Testis (tissue), 2 donors: ENCODE data around the gene CTTNBP2.

Experiments
- POLR2A ChIP-seq: fragments of 450-650 bp; IDR thresholded peaks from one replicate; pipeline ENCODE4 v1.6.1; 2017; ENCODE audit warnings: antibody characterized with exemption, mild to moderate bottlenecking, moderate library complexity
- TF ChIP-seq, protein P1 (sequence below), 3 experiments: fragments of 450-650 bp in 2 of 3; fragments of 200-600 bp in 1 of 3; sonication (generic) in 1 of 3; IDR thresholded peaks; one replicate each; pipeline ENCODE4 v1.5.1; 2016 to 2019; ENCODE audit warnings: antibody characterized with exemption in 3 of 3, mild to moderate bottlenecking in 2 of 3, moderate library complexity in 1 of 3

- no peak for TF ChIP-seq POLR2A
- TF ChIP-seq, protein P1, sequence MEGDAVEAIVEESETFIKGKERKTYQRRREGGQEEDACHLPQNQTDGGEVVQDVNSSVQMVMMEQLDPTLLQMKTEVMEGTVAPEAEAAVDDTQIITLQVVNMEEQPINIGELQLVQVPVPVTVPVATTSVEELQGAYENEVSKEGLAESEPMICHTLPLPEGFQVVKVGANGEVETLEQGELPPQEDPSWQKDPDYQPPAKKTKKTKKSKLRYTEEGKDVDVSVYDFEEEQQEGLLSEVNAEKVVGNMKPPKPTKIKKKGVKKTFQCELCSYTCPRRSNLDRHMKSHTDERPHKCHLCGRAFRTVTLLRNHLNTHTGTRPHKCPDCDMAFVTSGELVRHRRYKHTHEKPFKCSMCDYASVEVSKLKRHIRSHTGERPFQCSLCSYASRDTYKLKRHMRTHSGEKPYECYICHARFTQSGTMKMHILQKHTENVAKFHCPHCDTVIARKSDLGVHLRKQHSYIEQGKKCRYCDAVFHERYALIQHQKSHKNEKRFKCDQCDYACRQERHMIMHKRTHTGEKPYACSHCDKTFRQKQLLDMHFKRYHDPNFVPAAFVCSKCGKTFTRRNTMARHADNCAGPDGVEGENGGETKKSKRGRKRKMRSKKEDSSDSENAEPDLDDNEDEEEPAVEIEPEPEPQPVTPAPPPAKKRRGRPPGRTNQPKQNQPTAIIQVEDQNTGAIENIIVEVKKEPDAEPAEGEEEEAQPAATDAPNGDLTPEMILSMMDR (IDR thresholded peaks at IDR 0.05) = no peak
Measured at GRCh38 chr7:117664047-117664446, 209.2 kb downstream of the CTTNBP2 start.
